Measurements from ENCODE around the gene ZBTB18.

ZBTB18 gene

GRCh38 chr1:244056577-244056976, 5.5 kb downstream of the ZBTB18 start:
- H3K4me2 ChIP-seq (ENCODE audit: low read length), result no peak overlapping the region
- H2AFZ ChIP-seq (ENCODE audit: low read length), result no peak overlapping the region
- H3K4me3 ChIP-seq (ENCODE audit: low read depth, low read length, poor library complexity, severe bottlenecking), result no peak overlapping the region
- no peaks in the 10 kb centered on the region for H3K27me3 ChIP-seq (ENCODE audit: insufficient read depth, low read length)
- H3K4me1 ChIP-seq (ENCODE audit: insufficient read depth, low read length, severe bottlenecking), result peaks cover 7% of the 10 kb centered on the region
- H3K9me2 ChIP-seq (ENCODE audit: low read depth, low read length), result no peaks in the 10 kb centered on the region
- H3K9me3 ChIP-seq (ENCODE audit: low read length), result no peaks in the 10 kb centered on the region
- H3K27ac ChIP-seq (ENCODE audit: low read depth, low read length, poor library complexity, severe bottlenecking), result no peak overlapping the region
- no peak overlapping the region for H3K9ac ChIP-seq (ENCODE audit: low read length)
- no peaks in the 10 kb centered on the region for H4K20me1 ChIP-seq (ENCODE audit: insufficient read depth, low read length)
- H3F3A ChIP-seq (ENCODE audit: insufficient read depth, low read length), result no peaks in the 10 kb centered on the region
- H3K36me3 ChIP-seq (ENCODE audit: insufficient read depth, low read length), result peaks cover 20% of the 10 kb centered on the region
- TF ChIP-seq CTCF (IDR thresholded peaks at IDR 0.05; ENCODE audit: low read length) (no peak), EZH2 (IDR thresholded peaks at IDR 0.05; ENCODE audit: borderline replicate concordance, low read length) (no peak)
- no peaks in the 10 kb centered on the region for H3K79me2 ChIP-seq (ENCODE audit: insufficient read depth, low read length)

GRCh38 chr1:244057474-244058385, 6.6 kb downstream of the ZBTB18 start:
- Histone ChIP-seq H3K9me2 (ENCODE audit: low read depth, low read length) (no peaks in the 10 kb centered on the region), H3K27ac (ENCODE audit: low read depth, low read length, poor library complexity, severe bottlenecking) (no peak overlapping the region)

GRCh38 chr1:244060117-244060516, 9.0 kb downstream of the ZBTB18 start:
- Histone ChIP-seq H3K4me3 (ENCODE audit: low read depth, low read length, poor library complexity, severe bottlenecking) (no peak overlapping the region), H3K9ac (ENCODE audit: low read length) (no peak overlapping the region), H2AFZ (ENCODE audit: low read length) (no peak overlapping the region), H3K27ac (ENCODE audit: low read depth, low read length, poor library complexity, severe bottlenecking) (no peak overlapping the region), H3K79me2 (ENCODE audit: insufficient read depth, low read length) (no peaks in the 10 kb centered on the region), H3K9me2 (ENCODE audit: low read depth, low read length) (no peaks in the 10 kb centered on the region), H3F3A (ENCODE audit: insufficient read depth, low read length) (no peaks in the 10 kb centered on the region), H3K4me1 (ENCODE audit: insufficient read depth, low read length, severe bottlenecking) (no peaks in the 10 kb centered on the region), H3K36me3 (ENCODE audit: insufficient read depth, low read length) (peaks cover 5% of the 10 kb centered on the region), H3K27me3 (ENCODE audit: insufficient read depth, low read length) (no peaks in the 10 kb centered on the region; the same call in 1 of the 2 replicates), H3K9me3 (ENCODE audit: low read length) (no peaks in the 10 kb centered on the region), H4K20me1 (ENCODE audit: insufficient read depth, low read length) (no peaks in the 10 kb centered on the region), H3K4me2 (ENCODE audit: low read length) (no peak overlapping the region)
- no peak for TF ChIP-seq CTCF (IDR thresholded peaks at IDR 0.05; ENCODE audit: low read length)
- no peak for TF ChIP-seq EZH2 (IDR thresholded peaks at IDR 0.05; ENCODE audit: borderline replicate concordance, low read length)

More at GRCh38 chr1:244057474-244058385, 6.6 kb downstream of the ZBTB18 start:
- H4K20me1 ChIP-seq (ENCODE audit: insufficient read depth, low read length), result no peaks in the 10 kb centered on the region
- H3K4me3 ChIP-seq (ENCODE audit: low read depth, low read length, poor library complexity, severe bottlenecking), result no peak overlapping the region
- H3K4me2 ChIP-seq (ENCODE audit: low read length), result no peak overlapping the region
- no peak overlapping the region for H3K9ac ChIP-seq (ENCODE audit: low read length)
- no peak overlapping the region for H2AFZ ChIP-seq (ENCODE audit: low read length)
- H3K36me3 ChIP-seq (ENCODE audit: insufficient read depth, low read length), result peaks cover 20% of the 10 kb centered on the region
- H3K27me3 ChIP-seq (ENCODE audit: insufficient read depth, low read length), result no peaks in the 10 kb centered on the region
- H3K4me1 ChIP-seq (ENCODE audit: insufficient read depth, low read length, severe bottlenecking), result no peaks in the 10 kb centered on the region
- TF ChIP-seq CTCF (IDR thresholded peaks at IDR 0.05; ENCODE audit: low read length) (no peak), EZH2 (IDR thresholded peaks at IDR 0.05; ENCODE audit: borderline replicate concordance, low read length) (no peak)
- no peaks in the 10 kb centered on the region for H3F3A ChIP-seq (ENCODE audit: insufficient read depth, low read length)
- H3K9me3 ChIP-seq (ENCODE audit: low read length), result no peaks in the 10 kb centered on the region
- no peaks in the 10 kb centered on the region for H3K79me2 ChIP-seq (ENCODE audit: insufficient read depth, low read length)

Data from OCI-LY1 (cell line).